Stimulated activated CD4-positive, alpha-beta T cell treated with anti-CD3 and anti-CD28 coated beads, Interleukin-2, amount 100 ng/mL, for 48 hours (primary cell): ENCODE results near the gene CCDC192.
A peak's percentile ranks its signal among the peaks of the same experiment; 100 is the strongest.

Experiments used
- DNase-seq, 2 donors: peaks; one replicate each; pipeline ENCODE4 v3.0.0-alpha.2; 2020

Gene CCDC192

GRCh38 chr5:127892467-127893207 is 189.4 kb downstream of the CCDC192 start:
- no peak for DNase-seq

- DNase-seq, result no peak
These were observed 190.0 kb downstream of the CCDC192 start for GRCh38 chr5:127893232-127893631.

GRCh38 chr5:127894461-127894860 is 191.3 kb downstream of the CCDC192 start:
- DNase-seq, result no peak

DNA sequence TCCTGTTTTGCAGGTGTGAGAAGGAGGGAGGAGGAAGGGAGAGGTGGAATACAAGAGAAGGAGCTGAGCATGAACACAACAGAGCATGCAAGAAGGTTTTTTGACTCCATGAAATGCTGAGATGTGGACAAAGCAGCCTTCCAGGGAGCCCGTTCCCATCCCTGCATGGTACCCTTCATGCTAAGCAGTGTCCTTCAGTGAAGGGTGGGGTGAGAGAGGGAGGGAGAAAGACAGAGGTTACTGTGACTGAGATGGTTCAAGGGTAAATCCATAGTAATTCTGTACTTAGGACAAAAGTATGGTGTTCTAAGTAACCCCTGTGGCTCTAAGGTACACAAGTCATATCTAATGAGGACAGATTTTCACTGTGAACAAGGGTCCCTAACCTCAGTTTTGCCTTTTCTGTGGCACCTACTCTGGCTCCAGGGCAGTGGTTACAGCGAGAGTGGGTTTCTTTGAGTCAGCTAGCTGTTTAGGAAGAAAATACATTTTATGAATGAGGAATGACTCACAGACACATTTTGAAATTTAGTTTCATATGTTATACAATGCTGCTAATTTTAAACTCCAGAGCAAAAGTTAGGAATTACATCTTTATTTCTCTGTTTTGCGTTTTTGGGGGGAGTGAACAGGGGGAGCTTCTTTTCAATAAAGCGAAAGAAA is 195.5 kb downstream of the CCDC192 start:
- DNase-seq, result peak in 1 of 2 donors; percentile 6

DNA sequence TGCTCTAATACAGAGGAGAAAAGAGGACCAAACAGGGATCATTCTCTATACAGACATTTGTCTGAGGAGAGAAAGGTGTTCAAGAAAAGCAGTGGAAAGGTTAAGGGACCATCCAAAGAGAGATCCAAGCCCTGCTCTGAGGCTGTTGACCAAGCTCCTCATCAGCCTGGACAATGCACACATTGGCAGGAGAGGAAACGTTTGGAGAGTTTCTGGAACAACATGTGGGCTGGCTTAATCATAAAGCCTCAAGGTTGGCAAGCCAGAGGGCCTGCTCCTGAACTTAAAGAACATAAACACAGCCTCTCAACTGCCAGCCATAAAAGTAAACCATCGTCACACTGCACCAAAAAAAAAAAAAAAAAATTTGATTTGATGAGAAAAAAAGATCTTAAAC is 196.0 kb downstream of the CCDC192 start:
- DNase-seq, result no peak

GRCh38 chr5:127906562-127907204 is 203.5 kb downstream of the CCDC192 start:
- DNase-seq, result no peak

DNA sequence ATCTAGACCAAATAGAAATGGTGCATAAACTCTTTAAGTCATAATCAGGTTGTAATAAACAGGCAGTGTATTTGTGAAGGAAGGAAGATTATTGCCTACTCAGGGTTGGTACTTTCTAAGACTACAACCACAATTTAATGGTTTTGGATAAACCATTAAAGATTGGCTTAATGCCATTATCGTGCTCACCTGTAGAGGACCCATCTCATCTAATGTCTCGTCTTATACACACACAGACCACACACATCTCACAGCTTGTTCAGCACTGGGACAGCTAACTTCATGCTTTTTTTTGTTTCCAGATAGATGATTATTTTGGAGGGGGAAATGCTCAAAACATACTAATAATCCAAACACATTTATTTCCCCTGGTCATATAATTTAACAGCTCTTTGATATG is 204.7 kb downstream of the CCDC192 start:
- DNase-seq, result no peak

GRCh38 chr5:127909066-127909465 is 205.9 kb downstream of the CCDC192 start:
- no peak for DNase-seq

DNA sequence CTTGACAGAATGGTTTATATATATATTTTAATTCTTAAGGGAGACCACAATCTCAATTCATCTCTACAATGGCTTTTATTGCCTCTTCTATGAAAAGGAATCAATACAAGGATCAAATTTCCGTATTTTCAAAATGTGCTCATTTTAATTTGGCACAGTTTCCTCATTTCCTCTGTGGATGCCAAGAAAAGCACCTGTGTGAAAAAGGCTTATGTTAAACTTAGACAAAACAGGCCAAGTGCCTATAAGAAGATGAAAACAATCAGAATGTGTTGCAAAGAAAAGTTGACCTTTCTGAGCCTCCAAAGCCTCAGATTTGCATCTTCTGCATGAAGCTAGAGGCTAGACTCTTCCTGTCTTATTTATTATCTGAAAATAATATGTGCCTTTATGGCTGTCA is 206.6 kb downstream of the CCDC192 start:
- DNase-seq, result no peak

GRCh38 chr5:127910307-127910956 is 207.2 kb downstream of the CCDC192 start:
- DNase-seq, result no peak

DNA sequence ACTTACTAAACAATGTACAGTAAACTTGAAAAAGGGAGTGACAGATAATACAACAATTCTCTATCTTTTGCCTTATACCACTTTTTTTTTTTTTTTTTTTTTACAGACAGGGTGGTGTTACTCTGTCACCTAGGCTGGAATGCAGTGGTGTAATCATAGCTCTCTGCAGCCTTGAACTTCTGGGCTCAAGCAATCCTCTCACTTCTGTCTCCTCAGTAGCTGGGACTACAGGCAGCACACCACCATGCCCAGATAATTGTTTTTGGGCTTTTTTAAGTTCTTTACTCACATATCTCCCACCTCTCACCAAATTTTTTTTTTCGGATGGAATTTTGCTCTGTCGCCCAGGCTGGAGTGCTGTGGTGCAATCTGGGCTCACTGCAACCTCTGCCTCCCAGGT is 208.4 kb downstream of the CCDC192 start:
- no peak for DNase-seq

DNA sequence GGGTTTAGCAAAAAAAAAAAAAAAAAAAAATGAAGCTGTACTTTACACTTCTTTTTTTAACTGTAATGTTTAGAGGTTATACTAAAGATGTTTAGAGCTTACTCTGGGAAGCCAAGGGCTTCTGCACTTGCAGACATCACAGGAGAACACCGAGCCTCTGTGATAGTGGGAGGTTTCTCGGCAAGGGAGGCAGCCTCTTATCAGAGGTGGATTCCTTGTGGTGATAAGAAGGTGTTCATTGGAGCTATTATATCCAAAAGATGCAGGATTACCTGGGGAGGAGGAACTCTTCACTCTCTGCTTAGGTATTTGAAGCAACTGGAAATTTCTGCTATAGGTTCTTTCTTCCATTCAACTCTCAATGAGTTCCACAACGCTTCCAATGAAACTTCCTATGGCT is 209.2 kb downstream of the CCDC192 start:
- no peak for DNase-seq

DNA sequence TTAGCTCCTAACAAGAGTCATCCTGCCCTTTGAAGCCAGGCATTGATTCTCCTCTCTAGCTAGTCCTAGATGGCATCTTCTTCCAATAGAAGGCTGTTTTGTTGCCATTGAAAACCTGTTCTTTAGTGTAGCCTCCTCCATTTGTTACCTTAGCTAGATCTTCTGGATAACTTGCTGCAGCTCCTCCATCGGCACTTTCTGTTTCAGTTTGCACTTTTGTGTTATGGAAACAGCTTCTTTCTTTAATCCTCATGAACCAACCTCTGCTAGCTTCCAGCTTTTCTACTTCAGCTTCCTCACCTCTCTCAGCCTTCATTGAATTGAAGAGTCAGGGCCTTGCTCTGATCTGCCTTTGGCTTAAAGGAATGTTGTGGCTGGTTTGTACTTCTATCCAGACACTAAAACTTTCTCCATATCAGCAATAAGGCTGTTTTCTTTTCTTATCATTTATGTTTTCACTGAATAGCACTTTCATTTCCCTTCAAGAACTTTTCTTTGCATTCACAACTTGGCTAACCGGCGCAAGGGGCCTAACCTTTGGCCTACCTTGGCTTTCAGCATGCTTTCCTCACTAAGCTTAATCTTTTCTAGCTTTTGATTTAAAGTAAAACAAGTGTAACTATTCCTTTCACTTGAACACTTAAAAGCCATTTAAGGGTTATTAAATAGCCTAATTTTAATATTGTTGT is 213.8 kb downstream of the CCDC192 start:
- no peak for DNase-seq

DNA sequence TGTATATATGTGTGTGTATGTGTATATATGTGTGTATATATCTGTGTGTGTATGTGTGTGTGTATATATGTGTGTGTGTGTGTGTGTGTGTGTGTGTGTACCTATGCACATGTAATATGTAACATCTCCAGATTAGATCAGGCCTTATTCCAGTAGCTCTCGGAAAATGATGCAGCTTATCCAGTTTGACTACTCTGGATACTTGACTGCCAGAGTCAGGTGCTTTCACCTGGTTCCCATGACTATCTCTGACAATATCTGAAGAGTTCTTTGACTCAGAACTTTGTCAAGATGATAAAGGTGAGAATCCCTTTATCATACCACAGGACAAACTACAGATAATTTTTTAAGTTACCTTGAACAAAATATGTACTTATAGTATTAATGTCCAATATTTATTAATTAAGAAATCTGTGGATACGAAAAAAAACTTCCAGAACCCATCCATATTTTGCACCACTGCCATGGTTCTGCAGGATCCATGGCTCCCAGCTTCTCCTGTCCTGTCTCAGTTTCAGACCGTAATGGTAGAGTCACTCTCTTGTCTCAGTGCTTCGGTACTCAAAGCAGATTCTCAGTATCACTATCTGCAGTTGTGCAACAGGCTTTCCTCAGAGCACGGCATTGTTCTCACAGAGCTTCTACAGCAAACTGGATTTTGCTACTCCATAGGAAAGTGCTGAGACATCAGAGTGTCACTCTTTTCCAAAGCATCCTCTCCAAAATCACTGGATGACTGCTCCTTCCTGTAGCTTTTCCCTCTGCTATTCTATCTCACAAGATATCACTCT is 216.0 kb downstream of the CCDC192 start:
- no peak for DNase-seq

DNA sequence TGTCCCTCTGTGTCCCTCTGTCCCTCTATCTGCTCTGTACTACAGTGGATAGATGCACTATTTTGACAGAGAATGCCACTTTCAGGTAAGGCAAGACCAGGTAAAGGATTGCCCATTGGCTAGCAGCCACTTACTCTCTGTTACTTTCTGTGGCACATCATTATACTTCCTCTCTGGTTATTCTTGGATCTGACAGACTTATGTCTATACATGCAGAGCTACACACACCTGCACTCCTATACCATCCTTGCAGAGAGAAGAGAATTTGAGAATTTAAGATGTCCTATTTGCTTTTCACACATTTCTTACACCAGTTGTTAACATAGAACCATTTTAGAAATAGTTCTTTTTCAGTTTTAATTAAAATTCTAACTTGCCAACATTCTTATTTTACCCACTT is 216.6 kb downstream of the CCDC192 start:
- no peak for DNase-seq

DNA sequence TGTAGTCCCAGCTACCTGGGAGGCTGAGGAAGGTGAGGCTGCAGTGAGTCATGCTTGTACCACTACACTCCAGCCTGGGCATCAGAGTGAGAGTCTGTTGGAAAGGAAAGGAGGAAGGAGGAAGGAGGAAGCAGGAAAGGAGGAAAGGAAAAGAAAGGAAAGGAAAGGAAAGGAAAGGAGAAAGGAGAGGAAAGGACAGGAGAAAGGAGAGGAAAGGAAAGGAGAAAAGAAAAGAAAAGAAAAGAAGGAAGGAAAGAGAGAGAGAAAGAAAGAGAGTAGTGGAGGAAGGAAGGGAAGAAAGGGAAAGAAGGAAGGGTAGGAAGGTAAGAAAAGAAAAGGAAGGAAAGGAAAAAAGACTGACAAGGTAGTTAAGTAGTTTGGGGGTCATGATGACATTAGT is 217.7 kb downstream of the CCDC192 start:
- no peak for DNase-seq

DNA sequence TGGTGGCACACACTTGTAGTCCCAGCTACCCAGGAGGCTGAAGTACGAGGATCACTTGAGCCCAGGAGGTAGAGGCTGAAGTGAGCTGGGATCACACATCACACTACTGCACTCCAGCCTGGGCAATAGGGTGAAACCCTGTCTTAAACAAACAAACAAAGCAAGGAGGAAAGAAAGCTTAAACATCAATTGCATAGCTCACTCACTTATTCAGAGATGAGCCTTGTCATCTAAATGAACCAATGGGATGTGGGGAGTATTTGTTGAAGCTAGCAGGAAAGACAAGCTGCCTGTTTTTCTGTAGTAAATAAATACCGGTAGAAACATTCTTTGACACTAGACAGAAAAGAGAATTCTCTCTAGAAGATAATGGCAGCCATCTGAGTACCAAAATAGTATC is 219.4 kb downstream of the CCDC192 start:
- DNase-seq, result no peak

GRCh38 chr5:127923804-127924570 is 220.8 kb downstream of the CCDC192 start:
- no peak for DNase-seq

DNA sequence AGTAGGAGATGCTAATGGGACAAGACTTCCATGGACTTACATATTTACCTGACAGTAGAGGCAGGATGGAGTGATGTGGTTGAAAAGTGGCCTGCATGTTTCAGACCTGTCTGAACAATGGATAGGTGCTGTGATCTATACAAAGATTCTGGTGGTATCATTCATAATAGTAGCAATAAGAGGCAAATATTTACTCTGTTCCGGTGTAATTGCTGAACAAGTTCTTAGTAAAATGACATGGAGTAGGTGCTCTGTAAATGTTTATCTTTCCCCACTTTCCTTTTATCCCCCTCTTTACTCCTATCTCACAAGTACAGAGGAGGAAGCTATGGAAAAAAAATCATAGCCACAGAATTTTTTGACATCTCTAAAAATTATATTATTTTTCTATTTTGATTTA is 221.4 kb downstream of the CCDC192 start:
- no peak for DNase-seq

- no peak for DNase-seq
These were observed 222.7 kb downstream of the CCDC192 start for GRCh38 chr5:127925916-127926315.

- no peak for DNase-seq
These were observed 223.8 kb downstream of the CCDC192 start for GRCh38 chr5:127926974-127927373.
